ENCODE results near the gene IFIT1B.

IFIT1B gene

GRCh38 chr10:89348975-89349374 is 28.9 kb upstream of the IFIT1B start:
- no peak for DNase-seq

- DNase-seq, result peak; percentile 89
Measured at GRCh38 chr10:89350631-89351315, 27.1 kb upstream of the IFIT1B start.

- peak; percentile 50 for DNase-seq
Measured at GRCh38 chr10:89351412-89351779, 26.5 kb upstream of the IFIT1B start.

- peak; percentile 53 for DNase-seq
Measured at GRCh38 chr10:89351780-89352597, 25.9 kb upstream of the IFIT1B start.

- DNase-seq, result peak; percentile 82
Measured at GRCh38 chr10:89352802-89353201, 25.1 kb upstream of the IFIT1B start.

- DNase-seq, result peak; percentile 51
Measured at GRCh38 chr10:89355394-89355931, 22.4 kb upstream of the IFIT1B start.

GRCh38 chr10:89357096-89357495 is 20.8 kb upstream of the IFIT1B start:
- DNase-seq, result no peak

GRCh38 chr10:89357975-89358374 is 19.9 kb upstream of the IFIT1B start:
- DNase-seq, result peak; percentile 85

- DNase-seq, result no peak
Measured at GRCh38 chr10:89360157-89360556, 17.7 kb upstream of the IFIT1B start.

- DNase-seq, result peak; percentile 73
Measured at GRCh38 chr10:89362929-89363328, 14.9 kb upstream of the IFIT1B start.

- no peak for DNase-seq
Measured at GRCh38 chr10:89363729-89364442, 14.0 kb upstream of the IFIT1B start.

GRCh38 chr10:89364531-89364930 is 13.3 kb upstream of the IFIT1B start:
- no peak for DNase-seq

- no peak for DNase-seq
Measured at GRCh38 chr10:89367529-89367928, 10.3 kb upstream of the IFIT1B start.

GRCh38 chr10:89368129-89368528 is 9.7 kb upstream of the IFIT1B start:
- DNase-seq, result no peak

GRCh38 chr10:89369156-89370105 is 8.4 kb upstream of the IFIT1B start:
- peak; percentile 79 for DNase-seq

GRCh38 chr10:89371079-89371478 is 6.8 kb upstream of the IFIT1B start:
- DNase-seq, result peak; percentile 73

GRCh38 chr10:89371987-89372386 is 5.9 kb upstream of the IFIT1B start:
- peak; percentile 55 for DNase-seq

GRCh38 chr10:89373916-89374711 is 3.7 kb upstream of the IFIT1B start:
- peak; percentile 84 for DNase-seq

GRCh38 chr10:89374713-89375141 is 3.1 kb upstream of the IFIT1B start:
- DNase-seq, result peak; percentile 68

- DNase-seq, result no peak
Measured at GRCh38 chr10:89379103-89379502, 1.2 kb downstream of the IFIT1B start.

GRCh38 chr10:89382757-89383156 is 4.9 kb downstream of the IFIT1B start:
- no peak for DNase-seq
